Pancreas (tissue), 10 donors: Measurements from ENCODE around the gene CYGB. TPM values are rescaled to one million over a fixed set of nuclear protein-coding genes. Genes with fewer than 3 reads are reported as not detected.

Experiments
- ATAC-seq, 4 donors: fragments of 200-7000 bp; cut with Tn5 transposase; one replicate each; pipeline versions ENCODE4 v1.8.0 to v1.9.1; 2020; ENCODE audit warnings: mild to moderate bottlenecking in 4 of 4, moderate library complexity in 4 of 4
- DNase-seq, 6 donors: peaks; one replicate each; pipeline ENCODE4 v3.0.0-alpha.2; 2020
- FAIRE-seq: peaks from 2 replicates; lab custom pipeline; 2012; peaks lifted over from hg19 to GRCh38; lab: Jason Lieb, UNC
- H3K27ac ChIP-seq, 4 donors: fragments of 200-600 bp; sonication (generic); 1 replicate in 3 of 4; 2 replicates in 1 of 4; pipeline versions ENCODE4 v1.5.0 to v1.8.0; 2020
- H3K27me3 ChIP-seq, 4 donors: fragments of 200-600 bp; one replicate each; pipeline ENCODE4 v1.8.0; 2021
- H3K36me3 ChIP-seq, 3 donors: fragments of 200-600 bp; sonication (generic) in 1 of 3; one replicate each; pipeline versions ENCODE4 v1.5.0 to v1.8.0; 2020 to 2021
- H3K4me1 ChIP-seq, 3 donors: fragments of 200-600 bp; one replicate each; pipeline ENCODE4 v1.8.0; 2021
- H3K4me3 ChIP-seq, 4 donors: fragments of 200-600 bp; sonication (generic) in 2 of 4; one replicate each; pipeline versions ENCODE4 v1.5.0 to v1.8.0; 2020 to 2021
- H3K9me3 ChIP-seq, 4 donors: fragments of 200-600 bp; one replicate each; pipeline ENCODE4 v1.8.0; 2021
- CTCF ChIP-seq, 4 donors: fragments of 200-600 bp; sonication (generic) in 3 of 4; IDR thresholded peaks; one replicate each; pipeline versions ENCODE4 v1.5.0 to v1.8.0; 2021; ENCODE audit warnings: antibody characterized with exemption in 4 of 4
- WGBS, 2 donors: extraction: QIAGEN DNeasy Blood & Tissue Kit; methylation state at CpG; one replicate each; pipeline ENCODE4 v1.1.7; 2013; 5-methylcytosine and 5-hydroxymethylcytosine counted together
- intact Hi-C, 3 donors: fragments of 100-400 bp; cut with DNase I; formaldehyde crosslinking; loops; one replicate each; pipeline versions ENCODE4 v1.11.1 to v1.14.2; 2022
- polyA plus RNA-seq, 2 donors: library from polyadenylated mRNA; stranded (reverse); fragments of 200-250 nt; gene quantifications; one replicate each; pipeline ENCODE4 v1.2.3, GENCODE V29; 2013
- total RNA-seq, 6 donors: library from RNA; stranded (reverse); fragmentation: NEBNext Ultra II Directional in 4 of 6; extraction: Animal tissue kit (Norgen Biotek cat#: 25700) in 4 of 6; gene quantifications; one replicate each; pipeline versions ENCODE4 v1.2.1 to v1.2.4, GENCODE V29; 2021 to 2023
- donor health status: healthy with polysubstance abuse.
- donor health status: DM: no; HTN: no; CAD: no; lungs with moderate emphysema.
- donor health status: DM: no; HTN: no; CAD: no.
- donor health status: control.
- donor health status: control.
- donor health status: Bipolar disorder and iron deficiency.
- donor health status: DM: yes; HTN: yes; CAD: no.
- donor health status: DM: no; HTN: no; CAD: no.
- donor health status: DM: no; HTN: no; CAD: no.
- donor health status: DM: yes; HTN: yes; CAD: no.

Gene CYGB
- total and polyA plus RNA-seq, 8 donors: 2.6 to 15.7 (median 8.2) TPM

DNA sequence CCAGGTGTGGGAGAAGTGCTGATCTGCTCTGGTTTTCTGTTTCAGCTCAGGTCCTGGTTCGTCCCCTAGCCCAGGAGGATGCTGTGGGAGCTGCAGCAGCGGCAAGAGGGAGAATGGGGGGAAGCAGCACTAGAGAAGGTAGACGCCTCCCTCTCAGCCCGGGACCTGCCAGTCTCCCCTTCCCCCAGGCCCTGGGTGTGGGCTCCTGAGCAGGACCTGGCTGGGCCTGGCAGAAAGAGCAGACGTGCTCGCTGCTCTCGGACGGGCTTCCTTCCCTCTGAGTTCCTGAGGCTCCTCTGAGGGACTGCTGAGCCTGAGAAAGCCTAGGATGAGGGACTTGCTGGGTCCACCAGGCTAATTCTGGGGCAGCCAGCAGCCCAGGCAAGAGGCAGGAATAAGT, 5.5 kb upstream of the CYGB start:
- ATAC-seq (no peak), DNase-seq (peak in 2 of 6 donors; percentile 9 to 45), FAIRE-seq (no peak)
- 76 to 80% methylated on average over 8 of the region's 8 CpGs for WGBS, 2 donors
- TF ChIP-seq CTCF (IDR thresholded peaks at IDR 0.05): no peak
- Histone ChIP-seq H3K4me3 (no peak overlapping the region), H3K9me3 (no peaks in the 10 kb centered on the region), H3K27ac (no peak overlapping the region), H3K4me1 (peaks cover 8 to 30% (median 18%) of the 10 kb centered on the region in 3 donors), H3K27me3 (no peaks in the 10 kb centered on the region), H3K36me3 (no peaks in the 10 kb centered on the region)
- intact Hi-C loops: no loop called here

DNA sequence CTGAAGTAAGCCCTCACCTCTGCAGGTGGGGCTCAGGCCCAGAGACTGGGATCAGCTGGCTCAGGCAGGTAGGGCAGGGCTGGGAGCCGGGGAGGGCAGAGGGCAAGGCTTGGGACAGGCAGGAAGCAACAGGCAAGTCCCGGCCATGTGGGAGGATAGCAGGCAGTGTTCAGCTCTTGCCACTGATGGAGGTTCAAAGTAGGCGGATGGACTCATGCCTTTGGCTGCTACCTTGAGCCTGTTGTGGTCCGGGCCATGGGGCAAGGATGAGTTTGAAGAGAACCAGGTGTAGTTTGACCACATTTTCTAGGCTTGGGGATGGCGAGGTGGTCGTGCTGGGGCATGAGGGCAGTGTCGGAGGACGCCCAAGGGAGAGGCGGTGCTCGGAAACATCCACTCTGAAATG, 5.1 kb upstream of the CYGB start:
- H3K27me3 ChIP-seq: no peaks in the 10 kb centered on the region
- no peak for FAIRE-seq
- intact Hi-C loops: no loop called here
- TF ChIP-seq CTCF (IDR thresholded peaks at IDR 0.05): no peak
- H3K4me3 ChIP-seq: no peak overlapping the region
- DNase-seq: peak in 1 of 6 donors; percentile 45
- 69 to 84% methylated on average over 10 of the region's 10 CpGs for WGBS, 2 donors
- H3K27ac ChIP-seq: no peak overlapping the region
- H3K36me3 ChIP-seq: no peaks in the 10 kb centered on the region
- peaks cover 8 to 30% (median 18%) of the 10 kb centered on the region in 3 donors for H3K4me1 ChIP-seq
- ATAC-seq: no peak
- H3K9me3 ChIP-seq: no peaks in the 10 kb centered on the region

DNA sequence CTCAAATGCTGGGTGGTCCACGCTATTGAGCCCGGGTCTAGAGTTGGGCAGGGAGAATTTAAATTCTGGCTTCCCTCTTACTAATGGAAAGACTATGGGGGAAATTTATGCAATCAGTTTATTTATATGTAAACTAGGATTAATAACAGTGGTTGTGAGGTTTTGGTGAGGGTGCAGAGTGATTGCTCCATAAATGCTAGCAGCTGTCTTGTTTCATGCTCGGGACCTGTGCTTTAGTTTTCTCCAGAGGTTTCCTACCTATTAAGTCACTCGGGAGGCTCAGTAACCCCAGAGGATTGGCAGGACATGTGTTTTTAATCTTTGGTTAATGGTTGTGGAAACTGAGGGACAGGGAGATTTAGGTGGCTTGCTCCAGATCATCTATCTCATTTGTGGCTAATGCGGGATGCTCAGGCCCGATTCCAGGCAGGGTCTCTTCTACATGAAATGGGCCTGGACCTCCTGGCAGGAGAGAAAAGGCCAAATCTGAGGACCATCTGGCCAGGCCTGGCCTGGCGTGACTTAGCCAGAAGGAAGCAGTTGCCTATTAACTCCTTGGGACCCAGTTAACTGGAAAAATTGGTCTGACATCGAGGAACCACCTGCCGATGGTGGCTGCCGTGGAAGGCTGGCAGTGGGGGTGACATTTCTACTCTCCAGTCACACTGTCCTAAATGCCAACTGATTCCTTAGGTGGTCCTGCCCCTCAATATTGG, 4.4 kb upstream of the CYGB start:
- no peak overlapping the region for H3K4me3 ChIP-seq
- H3K9me3 ChIP-seq: no peaks in the 10 kb centered on the region
- intact Hi-C loops: no loop called here
- no peak for ATAC-seq
- H3K27ac ChIP-seq: no peak overlapping the region
- WGBS, 2 donors: 86 to 89% methylated on average over 10 of the region's 10 CpGs
- no peaks in the 10 kb centered on the region for H3K36me3 ChIP-seq
- peaks cover 8 to 25% (median 15%) of the 10 kb centered on the region in 3 donors for H3K4me1 ChIP-seq
- no peaks in the 10 kb centered on the region for H3K27me3 ChIP-seq
- no peak for TF ChIP-seq CTCF (IDR thresholded peaks at IDR 0.05)
- no peak for FAIRE-seq
- DNase-seq: peak in 1 of 6 donors; percentile 7

- H3K9me3 ChIP-seq: no peaks in the 10 kb centered on the region
- peak overlapping the region in 1 of 4 donors; percentile 16 for H3K27ac ChIP-seq
- intact Hi-C loops: no loop called here
- peak in 2 of 4 donors; percentile 7 to 10 for TF ChIP-seq CTCF (IDR thresholded peaks at IDR 0.05)
- H3K36me3 ChIP-seq: no peaks in the 10 kb centered on the region
- H3K4me3 ChIP-seq: peak overlapping the region in 2 of 4 donors; percentile 23 to 31
- no peaks in the 10 kb centered on the region for H3K27me3 ChIP-seq
- FAIRE-seq (peak; percentile 71), DNase-seq (peak; percentile 80 to 93 (median 88)), ATAC-seq (peak; percentile 96 to 98 (median 97))
- WGBS, 2 donors: 13 to 15% methylated on average over 19 to 27 of the region's 27 CpGs
- peaks cover 2 to 16% (median 3%) of the 10 kb centered on the region in 3 donors for H3K4me1 ChIP-seq
These were observed 3.1 kb upstream of the CYGB start for GRCh38 chr17:76540381-76541300.
